PC-3 (cell line): Measurements from ENCODE around the gene ZBED4.

Experiments used
- EZH2 ChIP-seq: fragments of 300-600 bp; sonication (generic); IDR thresholded peaks from one replicate; pipeline ENCODE4 v1.6.1; 2017; ENCODE audit warnings: antibody characterized with exemption, mild to moderate bottlenecking, low read length; ENCODE audit not compliant: unreplicated experiment
- EZH2phosphoT487 ChIP-seq: fragments of 300-600 bp; sonication (generic); IDR thresholded peaks from 2 replicates; pipeline ENCODE4 v1.6.1; 2018; ENCODE audit warnings: mild to moderate bottlenecking, antibody characterized with exemption, low read length, borderline replicate concordance
- TF ChIP-seq, protein P1 (sequence below): fragments of 300-600 bp; sonication (generic); conservative IDR thresholded peaks from 2 replicates; pipeline ENCODE4 v1.5.1; 2017; ENCODE audit warnings: antibody characterized with exemption, low read depth, mild to moderate bottlenecking, low read length

DNA sequence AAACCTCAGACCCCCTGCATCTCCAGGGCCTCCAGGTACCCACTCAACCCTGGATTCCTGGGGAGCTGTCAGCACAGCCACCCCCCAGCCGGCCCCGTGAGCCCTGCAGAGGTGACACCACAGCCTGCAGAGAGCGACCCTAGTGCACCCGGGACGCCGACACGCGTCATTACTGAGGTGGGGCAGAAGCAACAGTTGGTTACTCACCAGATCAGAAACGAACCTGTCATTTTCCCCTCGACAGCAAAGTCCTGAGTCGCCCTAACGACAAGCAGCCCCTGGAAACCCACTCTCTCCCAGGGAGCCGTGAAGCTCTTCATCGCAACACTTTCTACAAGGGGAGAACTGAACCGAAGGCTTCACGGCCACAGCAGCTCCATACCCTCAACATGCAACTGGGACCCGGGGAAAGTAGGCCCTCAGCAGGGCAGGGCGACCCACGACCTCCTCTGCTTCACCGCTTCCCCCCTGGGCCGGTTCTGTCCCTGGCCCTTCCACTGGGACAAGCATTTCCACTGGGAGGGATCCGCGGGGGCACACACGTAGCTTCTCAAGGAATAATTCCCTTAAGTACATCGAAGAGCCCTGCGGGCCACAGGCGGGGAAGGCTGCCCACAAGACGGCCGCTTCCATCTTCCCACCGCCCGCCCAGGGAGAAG lies 27.6 kb upstream of the ZBED4 start:
- TF ChIP-seq EZH2: no peak
- TF ChIP-seq, protein P1, sequence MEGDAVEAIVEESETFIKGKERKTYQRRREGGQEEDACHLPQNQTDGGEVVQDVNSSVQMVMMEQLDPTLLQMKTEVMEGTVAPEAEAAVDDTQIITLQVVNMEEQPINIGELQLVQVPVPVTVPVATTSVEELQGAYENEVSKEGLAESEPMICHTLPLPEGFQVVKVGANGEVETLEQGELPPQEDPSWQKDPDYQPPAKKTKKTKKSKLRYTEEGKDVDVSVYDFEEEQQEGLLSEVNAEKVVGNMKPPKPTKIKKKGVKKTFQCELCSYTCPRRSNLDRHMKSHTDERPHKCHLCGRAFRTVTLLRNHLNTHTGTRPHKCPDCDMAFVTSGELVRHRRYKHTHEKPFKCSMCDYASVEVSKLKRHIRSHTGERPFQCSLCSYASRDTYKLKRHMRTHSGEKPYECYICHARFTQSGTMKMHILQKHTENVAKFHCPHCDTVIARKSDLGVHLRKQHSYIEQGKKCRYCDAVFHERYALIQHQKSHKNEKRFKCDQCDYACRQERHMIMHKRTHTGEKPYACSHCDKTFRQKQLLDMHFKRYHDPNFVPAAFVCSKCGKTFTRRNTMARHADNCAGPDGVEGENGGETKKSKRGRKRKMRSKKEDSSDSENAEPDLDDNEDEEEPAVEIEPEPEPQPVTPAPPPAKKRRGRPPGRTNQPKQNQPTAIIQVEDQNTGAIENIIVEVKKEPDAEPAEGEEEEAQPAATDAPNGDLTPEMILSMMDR: no peak
- no peak for TF ChIP-seq EZH2phosphoT487
